Neural progenitor cell (in vitro differentiated cells): ENCODE measurements around the gene VPS35L. TPM values are rescaled to one million over a fixed set of nuclear protein-coding genes. Genes with fewer than 3 reads are reported as not detected.

Experiments
- DNase-seq: peaks from one replicate; pipeline ENCODE4 v3.0.0-alpha.2; 2016; ENCODE audit warnings: low spot score
- H2AFZ ChIP-seq: fragments of 200-600 bp; sonication (generic); replicated peaks from 2 replicates; pipeline ENCODE4 v1.6.1; 2016; ENCODE audit warnings: antibody characterized with exemption
- H3F3A ChIP-seq: fragments of 200-600 bp; sonication (generic); 2 replicates; pipeline ENCODE4 v1.6.1; 2016; ENCODE audit warnings: antibody characterized with exemption, low read depth
- H3K27ac ChIP-seq: fragments of 200-600 bp; sonication (generic); 2 replicates; pipeline ENCODE4 v1.5.1; 2016; ENCODE audit warnings: mild to moderate bottlenecking
- H3K27me3 ChIP-seq: fragments of 200-600 bp; sonication (generic); 2 replicates; pipeline ENCODE4 v1.6.1; 2016; ENCODE audit warnings: mild to moderate bottlenecking, moderate library complexity
- H3K36me3 ChIP-seq: fragments of 200-600 bp; sonication (generic); 2 replicates; pipeline ENCODE4 v1.5.1; 2016
- H3K4me1 ChIP-seq: fragments of 200-600 bp; sonication (generic); 2 replicates; pipeline ENCODE4 v1.6.1; 2016; ENCODE audit warnings: mixed run types
- H3K4me2 ChIP-seq: fragments of 200-600 bp; sonication (generic); 2 replicates; pipeline ENCODE4 v1.6.1; 2016
- H3K4me3 ChIP-seq: fragments of 200-600 bp; sonication (generic); 2 replicates; pipeline ENCODE4 v1.5.1; 2016
- H3K79me2 ChIP-seq: fragments of 200-600 bp; sonication (generic); 2 replicates; pipeline ENCODE4 v1.6.1; 2016; ENCODE audit warnings: low read depth
- H3K9ac ChIP-seq: fragments of 200-600 bp; sonication (generic); 2 replicates; pipeline ENCODE4 v1.6.1; 2016
- H3K9me3 ChIP-seq: fragments of 200-600 bp; sonication (generic); 2 replicates; pipeline ENCODE4 v1.5.1; 2016; ENCODE audit warnings: low read depth
- H4K20me1 ChIP-seq: fragments of 200-600 bp; sonication (generic); 2 replicates; pipeline ENCODE4 v1.6.1; 2016; ENCODE audit warnings: low read depth
- H3K27ac Mint-ChIP-seq: 3 replicates; pipeline ENCODE4 v1.8.0; 2021; ENCODE audit warnings: mixed read lengths
- H3K27me3 Mint-ChIP-seq: 2 replicates; pipeline ENCODE4 v1.8.0; 2022; ENCODE audit warnings: low read depth, mild to moderate bottlenecking, inconsistent platforms, moderate library complexity, mixed read lengths; ENCODE audit not compliant: insufficient read depth
- H3K36me3 Mint-ChIP-seq: 3 replicates; pipeline ENCODE4 v1.8.0; 2021; ENCODE audit warnings: mixed read lengths
- H3K4me1 Mint-ChIP-seq: 3 replicates; pipeline ENCODE4 v1.8.0; 2021; ENCODE audit warnings: mixed read lengths
- H3K4me3 Mint-ChIP-seq: 3 replicates; pipeline ENCODE4 v1.8.0; 2021; ENCODE audit warnings: mild to moderate bottlenecking, moderate library complexity, mixed read lengths
- H3K9me3 Mint-ChIP-seq: 3 replicates; pipeline ENCODE4 v1.8.0; 2020; ENCODE audit warnings: mixed read lengths
- CTCF ChIP-seq: fragments of 200-600 bp; sonication (generic); IDR thresholded peaks from 2 replicates; pipeline ENCODE4 v1.5.1; 2017; ENCODE audit warnings: antibody characterized with exemption, mild to moderate bottlenecking
- EZH2 ChIP-seq: fragments of 200-600 bp; sonication (generic); IDR thresholded peaks from 2 replicates; pipeline ENCODE4 v1.6.1; 2017; ENCODE audit warnings: antibody characterized with exemption, mild to moderate bottlenecking, moderate library complexity
- EZH2phosphoT487 ChIP-seq: fragments of 200-600 bp; sonication (generic); IDR thresholded peaks from 2 replicates; pipeline ENCODE4 v1.6.1; 2017; ENCODE audit warnings: antibody characterized with exemption
- total RNA-seq: library from RNA; depleted of rRNA; stranded (reverse); fragments of >200 nt; gene quantifications from 2 replicates; pipeline ENCODE4 v1.2.3, GENCODE V29; 2015; ENCODE audit warnings: low replicate concordance

Gene VPS35L
- total RNA-seq, 1 donor from 2014 or later = 57.1 TPM

GRCh38 chr16:19699472-19699871 is 144.0 kb downstream of the VPS35L start:
- Histone ChIP-seq H3K79me2 (peaks cover 35% of the 10 kb centered on the region), H3K27ac (no peak overlapping the region), H2AFZ (no peak overlapping the region), H3F3A (no peaks in the 10 kb centered on the region), H3K36me3 (peaks cover 7% of the 10 kb centered on the region), H3K27me3 (no peaks in the 10 kb centered on the region), H3K4me1 (no peaks in the 10 kb centered on the region), H4K20me1 (peaks cover 12% of the 10 kb centered on the region), H3K4me2 (no peak overlapping the region), H3K4me3 (no peak overlapping the region), H3K9me3 (no peaks in the 10 kb centered on the region), H3K9ac (no peak overlapping the region)
- Mint-ChIP-seq H3K27ac (no peak overlapping the region), H3K4me1 (no peaks in the 10 kb centered on the region), H3K36me3 (peaks cover 48% of the 10 kb centered on the region), H3K27me3 (no peaks in the 10 kb centered on the region), H3K9me3 (no peaks in the 10 kb centered on the region), H3K4me3 (no peak overlapping the region)
- TF ChIP-seq CTCF (no peak), EZH2 (no peak)
- DNase-seq = no peak

- H3K9me3 ChIP-seq = no peaks in the 10 kb centered on the region
- H3K36me3 ChIP-seq = peaks cover 8% of the 10 kb centered on the region
- no peaks in the 10 kb centered on the region for H3K9me3 Mint-ChIP-seq
- H3K27me3 ChIP-seq = no peaks in the 10 kb centered on the region
- DNase-seq = no peak
- H3K36me3 Mint-ChIP-seq = peaks cover 51% of the 10 kb centered on the region
- TF ChIP-seq EZH2 = no peak
- TF ChIP-seq EZH2phosphoT487 = no peak
- no peak for TF ChIP-seq CTCF
- no peaks in the 10 kb centered on the region for H3K4me1 ChIP-seq
- H3K4me3 Mint-ChIP-seq = no peak overlapping the region
- H3K27ac Mint-ChIP-seq = no peak overlapping the region
- no peak overlapping the region for H3K27ac ChIP-seq
- H3K79me2 ChIP-seq = peaks cover 43% of the 10 kb centered on the region
- peaks cover 18% of the 10 kb centered on the region for H4K20me1 ChIP-seq
- no peaks in the 10 kb centered on the region for H3F3A ChIP-seq
- H3K27me3 Mint-ChIP-seq = no peaks in the 10 kb centered on the region
- H2AFZ ChIP-seq = no peak overlapping the region
- no peaks in the 10 kb centered on the region for H3K4me1 Mint-ChIP-seq
- no peak overlapping the region for H3K4me2 ChIP-seq
- H3K4me3 ChIP-seq = no peak overlapping the region
- H3K9ac ChIP-seq = no peak overlapping the region
These were observed 144.8 kb downstream of the VPS35L start for GRCh38 chr16:19700319-19700781.

GRCh38 chr16:19701091-19701490 is 145.6 kb downstream of the VPS35L start:
- peaks cover 56% of the 10 kb centered on the region for H3K36me3 Mint-ChIP-seq
- H3K4me1 Mint-ChIP-seq = no peaks in the 10 kb centered on the region
- H3K36me3 ChIP-seq = peaks cover 8% of the 10 kb centered on the region

More at GRCh38 chr16:19701091-19701490, 145.6 kb downstream of the VPS35L start:
- H3K27ac ChIP-seq = no peak overlapping the region
- Mint-ChIP-seq H3K27me3 (no peaks in the 10 kb centered on the region), H3K4me3 (no peak overlapping the region), H3K27ac (no peak overlapping the region), H3K9me3 (no peaks in the 10 kb centered on the region)
- no peak overlapping the region for H2AFZ ChIP-seq
- no peak overlapping the region for H3K4me3 ChIP-seq
- H3K9me3 ChIP-seq = no peaks in the 10 kb centered on the region
- peaks cover 50% of the 10 kb centered on the region for H3K79me2 ChIP-seq
- H3K27me3 ChIP-seq = no peaks in the 10 kb centered on the region
- TF ChIP-seq EZH2phosphoT487 (no peak), EZH2 (no peak), CTCF (no peak)
- H3K9ac ChIP-seq = no peak overlapping the region
- H4K20me1 ChIP-seq = peaks cover 25% of the 10 kb centered on the region
- no peak overlapping the region for H3K4me2 ChIP-seq
- no peaks in the 10 kb centered on the region for H3K4me1 ChIP-seq
- DNase-seq = no peak
- H3F3A ChIP-seq = no peaks in the 10 kb centered on the region
